ENCODE data around the gene ATP5PD. TPM values are rescaled to one million over a fixed set of nuclear protein-coding genes. Genes with fewer than 3 reads are reported as not detected.

The ATP5PD gene
- total and polyA plus RNA-seq, 2 of the 8 experiments (the other 6 are each of a cell fraction or from before 2014, with no cell fraction given), result 335 to 407 TPM

DNA sequence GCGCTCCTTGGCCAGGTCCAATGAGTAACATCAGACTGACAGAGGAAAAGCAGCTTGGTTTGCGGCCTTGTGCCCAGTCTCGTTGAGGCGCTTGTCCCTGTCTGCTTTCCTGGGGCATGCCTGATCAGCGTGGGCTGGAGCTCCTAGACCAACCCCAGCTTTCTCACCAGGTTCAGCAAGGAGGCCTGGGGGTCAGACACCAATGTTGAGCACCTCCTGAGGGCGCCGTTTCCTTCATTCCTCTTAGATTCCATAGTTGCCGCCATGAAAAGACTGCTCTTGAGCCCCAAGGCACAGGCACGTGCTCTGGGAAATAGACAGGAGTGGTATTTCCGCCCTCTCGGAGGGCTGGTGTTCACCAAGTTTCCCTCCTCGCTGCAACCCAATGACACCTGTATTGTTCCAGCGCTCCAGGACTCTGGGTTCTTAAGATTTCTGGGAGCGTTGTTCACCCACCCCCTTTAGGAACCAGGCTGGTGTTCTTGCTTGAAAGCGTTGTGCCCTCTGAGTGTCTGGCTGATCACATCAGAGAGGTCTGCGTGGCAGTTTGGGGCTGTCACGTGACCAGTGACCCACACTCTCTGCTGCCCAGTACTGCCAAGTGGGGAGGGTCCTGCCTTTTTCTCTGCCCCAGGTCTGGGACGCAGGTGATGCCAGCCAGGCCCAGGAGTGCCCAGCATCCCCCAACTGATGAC is 18.2 kb upstream of the ATP5PD start (continued):
- TF ChIP-seq RAD21 (IDR thresholded peaks at IDR 0.05 in 1 of 2, conservative IDR thresholded peaks at IDR 0.05 in 1 of 2; ENCODE audit: low read depth in 2 of 2, low read length in 2 of 2), result peak; percentile 37 to 61; a peak in 3 of 4 replicates
- no peak for TF ChIP-seq CBX5 (IDR thresholded peaks at IDR 0.05; ENCODE audit: low read depth, low read length)
- no peak for TF ChIP-seq EGR1 (IDR thresholded peaks at IDR 0.05; ENCODE audit: borderline replicate concordance, low read depth, low read length)
- TF ChIP-seq BCL11A (IDR thresholded peaks at IDR 0.05; ENCODE audit: low read depth in 2 of 2, low read length in 2 of 2), result no peak
- TF ChIP-seq, protein P1, sequence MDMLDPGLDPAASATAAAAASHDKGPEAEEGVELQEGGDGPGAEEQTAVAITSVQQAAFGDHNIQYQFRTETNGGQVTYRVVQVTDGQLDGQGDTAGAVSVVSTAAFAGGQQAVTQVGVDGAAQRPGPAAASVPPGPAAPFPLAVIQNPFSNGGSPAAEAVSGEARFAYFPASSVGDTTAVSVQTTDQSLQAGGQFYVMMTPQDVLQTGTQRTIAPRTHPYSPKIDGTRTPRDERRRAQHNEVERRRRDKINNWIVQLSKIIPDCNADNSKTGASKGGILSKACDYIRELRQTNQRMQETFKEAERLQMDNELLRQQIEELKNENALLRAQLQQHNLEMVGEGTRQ (IDR thresholded peaks at IDR 0.05; ENCODE audit: low read length), result no peak
- TF ChIP-seq, protein P2, sequence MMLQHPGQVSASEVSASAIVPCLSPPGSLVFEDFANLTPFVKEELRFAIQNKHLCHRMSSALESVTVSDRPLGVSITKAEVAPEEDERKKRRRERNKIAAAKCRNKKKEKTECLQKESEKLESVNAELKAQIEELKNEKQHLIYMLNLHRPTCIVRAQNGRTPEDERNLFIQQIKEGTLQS (IDR thresholded peaks at IDR 0.05; ENCODE audit: insufficient read depth, low read depth, low read length), result no peak
- TF ChIP-seq RXRA (IDR thresholded peaks at IDR 0.05; ENCODE audit: insufficient read depth, low read depth, low read length), result no peak
- no peak for TF ChIP-seq POU5F1 (IDR thresholded peaks at IDR 0.05; ENCODE audit: low read depth, low read length)
- TF ChIP-seq GTF2F1 (IDR thresholded peaks at IDR 0.05; ENCODE audit: borderline replicate concordance, low read depth, low read length), result no peak
